Astrocyte (in vitro differentiated cells and primary cell): ENCODE measurements around the gene CIT. TPM values are rescaled to one million over a fixed set of nuclear protein-coding genes. Genes with fewer than 3 reads are reported as not detected.

ENCODE experiments used
- DNase-seq: peaks from one replicate; pipeline ENCODE4 v3.0.0-alpha.2; 2010; ENCODE audit warnings: low read depth
- FAIRE-seq: peaks from 2 replicates; lab custom pipeline; 2011; peaks lifted over from hg19 to GRCh38; lab: Jason Lieb, UNC
- H2AFZ ChIP-seq: 2 replicates; pipeline ENCODE4 v1.6.0; 2012; ENCODE audit warnings: low read depth, low read length, inconsistent platforms
- H3K27ac ChIP-seq: 2 replicates; pipeline ENCODE4 v1.5.1; 2011; ENCODE audit warnings: low read depth, low read length, inconsistent platforms
- H3K27me3 ChIP-seq: 2 replicates; pipeline ENCODE4 v1.6.0; 2011; ENCODE audit warnings: low read length, inconsistent platforms; ENCODE audit not compliant: insufficient read depth
- H3K36me3 ChIP-seq: 2 replicates; pipeline ENCODE4 v1.5.1; 2011; ENCODE audit warnings: low read length, inconsistent platforms; ENCODE audit not compliant: insufficient read depth
- H3K4me1 ChIP-seq: 2 replicates; pipeline ENCODE4 v1.5.1; 2011; ENCODE audit warnings: low read length, inconsistent platforms; ENCODE audit not compliant: insufficient read depth
- H3K4me2 ChIP-seq: 2 replicates; pipeline ENCODE4 v1.6.0; 2012; ENCODE audit warnings: low read length, inconsistent platforms
- H3K4me3 ChIP-seq: 2 replicates; pipeline ENCODE4 v1.5.1; 2011; ENCODE audit warnings: low read depth, mild to moderate bottlenecking, low read length, inconsistent platforms; ENCODE audit not compliant: insufficient read depth
- H3K79me2 ChIP-seq: 2 replicates; pipeline ENCODE4 v1.6.0; 2012; ENCODE audit warnings: mild to moderate bottlenecking, low read length, inconsistent platforms; ENCODE audit not compliant: insufficient read depth
- H3K9ac ChIP-seq: 2 replicates; pipeline ENCODE4 v1.6.0; 2012; ENCODE audit warnings: mild to moderate bottlenecking, low read length, inconsistent platforms
- H3K9me3 ChIP-seq: 2 replicates; pipeline ENCODE4 v1.5.1; 2012; ENCODE audit warnings: low read depth, mild to moderate bottlenecking, low read length, inconsistent platforms; ENCODE audit not compliant: insufficient read depth
- H4K20me1 ChIP-seq: 2 replicates; pipeline ENCODE4 v1.6.0; 2012; ENCODE audit warnings: low read length, inconsistent platforms; ENCODE audit not compliant: insufficient read depth
- H3K27ac Mint-ChIP-seq: one replicate; pipeline ENCODE4 v1.8.0; 2021; ENCODE audit warnings: mild to moderate bottlenecking, mixed read lengths; ENCODE audit not compliant: unreplicated experiment
- H3K27me3 Mint-ChIP-seq: one replicate; pipeline ENCODE4 v1.8.0; 2021; ENCODE audit warnings: low read depth, mixed read lengths; ENCODE audit not compliant: unreplicated experiment
- H3K36me3 Mint-ChIP-seq: one replicate; pipeline ENCODE4 v1.8.0; 2021; ENCODE audit warnings: low read depth, mixed read lengths; ENCODE audit not compliant: unreplicated experiment
- H3K4me1 Mint-ChIP-seq: one replicate; pipeline ENCODE4 v1.8.0; 2021; ENCODE audit warnings: low read depth, mixed read lengths; ENCODE audit not compliant: unreplicated experiment
- H3K4me3 Mint-ChIP-seq: one replicate; pipeline ENCODE4 v1.8.0; 2021; ENCODE audit warnings: mild to moderate bottlenecking, moderate library complexity, mixed read lengths; ENCODE audit not compliant: unreplicated experiment
- H3K9me3 Mint-ChIP-seq: one replicate; pipeline ENCODE4 v1.8.0; 2021; ENCODE audit warnings: mild to moderate bottlenecking, mixed read lengths; ENCODE audit not compliant: unreplicated experiment
- EZH2 ChIP-seq: IDR thresholded peaks from 2 replicates; pipeline ENCODE4 v1.6.1; 2012; ENCODE audit warnings: mild to moderate bottlenecking, low read length, inconsistent platforms; ENCODE audit not compliant: insufficient read depth
- total RNA-seq: library from RNA; stranded (reverse); gene quantifications from 2 replicates; pipeline ENCODE4 v1.2.1, GENCODE V29; 2021
- TF ChIP-seq, protein P1 (sequence below): IDR thresholded peaks from 2 replicates; pipeline ENCODE4 v1.5.1; 2011; ENCODE audit warnings: low read depth, mild to moderate bottlenecking, inconsistent platforms, low read length, moderate library complexity; ENCODE audit not compliant: insufficient read depth

Gene CIT
- total RNA-seq, 1 donor from 2014 or later = 4.5 TPM

DNA sequence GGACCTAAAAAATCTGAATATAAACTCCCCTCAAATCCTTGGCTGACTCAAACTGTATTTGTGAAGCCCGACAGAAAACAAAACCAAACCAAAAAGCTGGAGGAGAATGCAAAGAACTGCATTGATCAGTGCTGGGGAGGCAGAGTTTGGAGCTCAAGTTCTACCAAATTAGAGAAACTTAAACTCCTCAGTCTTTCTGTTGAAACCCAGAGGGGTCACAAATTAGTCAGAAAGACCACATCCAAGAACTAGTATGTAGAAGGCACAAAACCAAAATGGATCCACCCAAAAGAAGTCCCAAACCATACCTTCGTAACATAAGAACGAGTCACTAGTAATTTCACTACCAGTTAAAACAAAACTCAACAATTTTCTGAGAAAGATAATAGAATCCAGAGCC lies 224.5 kb downstream of the CIT start:
- no peak overlapping the region for H3K27ac Mint-ChIP-seq
- H3K27me3 ChIP-seq = no peaks in the 10 kb centered on the region
- H3K9me3 Mint-ChIP-seq = no peaks in the 10 kb centered on the region
- no peak for TF ChIP-seq EZH2
- TF ChIP-seq, protein P1, sequence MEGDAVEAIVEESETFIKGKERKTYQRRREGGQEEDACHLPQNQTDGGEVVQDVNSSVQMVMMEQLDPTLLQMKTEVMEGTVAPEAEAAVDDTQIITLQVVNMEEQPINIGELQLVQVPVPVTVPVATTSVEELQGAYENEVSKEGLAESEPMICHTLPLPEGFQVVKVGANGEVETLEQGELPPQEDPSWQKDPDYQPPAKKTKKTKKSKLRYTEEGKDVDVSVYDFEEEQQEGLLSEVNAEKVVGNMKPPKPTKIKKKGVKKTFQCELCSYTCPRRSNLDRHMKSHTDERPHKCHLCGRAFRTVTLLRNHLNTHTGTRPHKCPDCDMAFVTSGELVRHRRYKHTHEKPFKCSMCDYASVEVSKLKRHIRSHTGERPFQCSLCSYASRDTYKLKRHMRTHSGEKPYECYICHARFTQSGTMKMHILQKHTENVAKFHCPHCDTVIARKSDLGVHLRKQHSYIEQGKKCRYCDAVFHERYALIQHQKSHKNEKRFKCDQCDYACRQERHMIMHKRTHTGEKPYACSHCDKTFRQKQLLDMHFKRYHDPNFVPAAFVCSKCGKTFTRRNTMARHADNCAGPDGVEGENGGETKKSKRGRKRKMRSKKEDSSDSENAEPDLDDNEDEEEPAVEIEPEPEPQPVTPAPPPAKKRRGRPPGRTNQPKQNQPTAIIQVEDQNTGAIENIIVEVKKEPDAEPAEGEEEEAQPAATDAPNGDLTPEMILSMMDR = no peak
- no peaks in the 10 kb centered on the region for H3K4me1 Mint-ChIP-seq
- no peak for DNase-seq
- no peaks in the 10 kb centered on the region for H3K79me2 ChIP-seq
- no peaks in the 10 kb centered on the region for H3K36me3 Mint-ChIP-seq
- H3K27me3 Mint-ChIP-seq = no peaks in the 10 kb centered on the region
- no peaks in the 10 kb centered on the region for H4K20me1 ChIP-seq
- no peak overlapping the region for H3K27ac ChIP-seq
- H3K4me3 ChIP-seq = no peak overlapping the region
- H3K9ac ChIP-seq = no peak overlapping the region
- no peaks in the 10 kb centered on the region for H3K9me3 ChIP-seq
- no peak for FAIRE-seq
- no peaks in the 10 kb centered on the region for H3K36me3 ChIP-seq
- H3K4me3 Mint-ChIP-seq = no peak overlapping the region
- no peak overlapping the region for H2AFZ ChIP-seq
- H3K4me1 ChIP-seq = no peaks in the 10 kb centered on the region
- H3K4me2 ChIP-seq = no peak overlapping the region

DNA sequence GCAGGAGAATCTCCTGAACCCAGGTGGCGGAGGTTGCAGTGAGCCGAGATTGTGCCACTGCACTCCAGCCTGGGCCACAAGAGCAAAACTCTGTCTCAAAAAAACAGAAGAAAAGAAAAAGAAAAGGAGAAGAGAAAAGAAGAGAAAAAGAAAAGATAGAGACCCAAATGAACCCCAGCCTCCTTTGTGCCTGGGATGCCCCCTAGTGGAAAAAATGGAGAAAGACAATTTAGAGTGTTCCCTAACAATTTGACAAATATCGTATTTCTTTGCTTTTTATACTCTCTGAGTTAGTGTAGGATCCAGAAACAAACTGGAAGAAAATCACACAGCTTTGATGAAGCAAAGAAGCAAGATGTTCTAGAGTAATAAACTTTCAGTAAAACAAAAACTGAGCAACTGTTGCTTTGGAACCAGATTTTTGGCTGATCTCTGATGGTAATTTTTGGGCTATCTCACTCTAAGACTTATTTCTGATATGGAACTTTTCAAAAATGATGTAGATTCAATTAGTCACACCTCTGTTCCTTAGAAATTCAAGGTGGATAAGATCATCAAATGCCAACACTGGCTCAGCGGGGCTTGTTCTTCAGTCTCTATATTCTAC lies 227.8 kb downstream of the CIT start:
- no peak overlapping the region for H3K4me2 ChIP-seq
- Mint-ChIP-seq H3K27me3 (no peaks in the 10 kb centered on the region), H3K4me3 (no peak overlapping the region), H3K36me3 (no peaks in the 10 kb centered on the region), H3K27ac (no peak overlapping the region), H3K9me3 (peaks cover 2% of the 10 kb centered on the region), H3K4me1 (no peaks in the 10 kb centered on the region)
- no peak overlapping the region for H3K4me3 ChIP-seq
- no peaks in the 10 kb centered on the region for H4K20me1 ChIP-seq
- no peak overlapping the region for H3K27ac ChIP-seq
- no peak for TF ChIP-seq EZH2
- TF ChIP-seq, protein P1 = peak; percentile 53
- no peaks in the 10 kb centered on the region for H3K4me1 ChIP-seq
- H2AFZ ChIP-seq = no peak overlapping the region
- no peaks in the 10 kb centered on the region for H3K27me3 ChIP-seq
- DNase-seq = no peak
- no peaks in the 10 kb centered on the region for H3K9me3 ChIP-seq
- no peak for FAIRE-seq
- H3K79me2 ChIP-seq = no peaks in the 10 kb centered on the region
- no peaks in the 10 kb centered on the region for H3K36me3 ChIP-seq
- H3K9ac ChIP-seq = no peak overlapping the region

DNA sequence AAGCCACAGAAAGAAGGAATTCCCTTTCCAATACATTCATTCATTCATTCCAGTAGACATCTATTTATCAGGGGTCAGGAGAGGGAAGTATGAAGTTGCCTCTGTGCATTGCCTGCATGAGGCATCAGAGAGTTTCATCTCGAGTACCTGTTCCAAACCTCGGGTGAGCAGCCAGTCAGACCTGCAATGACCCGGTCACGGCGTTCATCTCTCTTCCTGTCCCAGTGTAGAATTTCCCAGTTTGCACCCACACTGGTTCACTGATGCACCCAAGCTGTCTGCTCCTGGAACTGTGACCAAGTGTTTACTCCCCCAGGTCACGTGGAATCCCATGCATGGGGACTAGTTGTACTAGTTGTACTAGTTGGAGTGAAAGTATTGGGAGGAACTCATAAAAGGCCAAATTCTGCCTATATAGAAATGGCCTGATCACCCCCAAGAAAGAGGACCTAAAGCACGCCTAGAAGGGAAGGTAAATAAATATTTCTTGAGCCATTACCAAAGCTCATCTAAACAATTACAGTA lies 231.5 kb downstream of the CIT start:
- Histone ChIP-seq H2AFZ (no peak overlapping the region), H3K4me2 (no peak overlapping the region), H3K4me3 (no peak overlapping the region), H3K79me2 (no peaks in the 10 kb centered on the region), H3K9me3 (no peaks in the 10 kb centered on the region), H3K27me3 (no peaks in the 10 kb centered on the region), H3K27ac (no peak overlapping the region), H3K4me1 (no peaks in the 10 kb centered on the region), H4K20me1 (no peaks in the 10 kb centered on the region), H3K9ac (no peak overlapping the region), H3K36me3 (no peaks in the 10 kb centered on the region)
- TF ChIP-seq EZH2 = no peak
- TF ChIP-seq, protein P1 = no peak
- no peak overlapping the region for H3K4me3 Mint-ChIP-seq
- DNase-seq = no peak
- H3K36me3 Mint-ChIP-seq = no peaks in the 10 kb centered on the region
- H3K4me1 Mint-ChIP-seq = no peaks in the 10 kb centered on the region
- H3K9me3 Mint-ChIP-seq = peaks cover 2% of the 10 kb centered on the region
- peaks cover 11% of the 10 kb centered on the region for H3K27me3 Mint-ChIP-seq
- H3K27ac Mint-ChIP-seq = no peak overlapping the region
- FAIRE-seq = no peak
